Fibroblast of lung (primary cell): Measurements from ENCODE around the gene SPHK2.

Experiments
- CTCF ChIP-seq, 2 donors: IDR thresholded peaks in 1 of 2; conservative IDR thresholded peaks in 1 of 2; 1 replicate in 1 of 2; 2 replicates in 1 of 2; pipeline ENCODE4 v1.5.1; 2011 to 2012; ENCODE audit warnings: low read length in 2 of 2, control low read depth in 1 of 2, inconsistent platforms in 1 of 2, low read depth in 1 of 2, mild to moderate bottlenecking in 1 of 2
- EZH2 ChIP-seq: IDR thresholded peaks from 2 replicates; pipeline ENCODE4 v1.5.1; 2012; ENCODE audit warnings: low read length, control low read depth, mild to moderate bottlenecking; ENCODE audit errors: missing control alignments

GRCh38 chr19:48608798-48609263 lies 10.5 kb upstream of the SPHK2 start:
- TF ChIP-seq CTCF (conservative IDR thresholded peaks at IDR 0.05 in 1 of 2, IDR thresholded peaks at IDR 0.05 in 1 of 2; ENCODE audit: low read depth in 1 of 2, low read length in 2 of 2) (peak; percentile 55 to 56), EZH2 (no peak)
